Testis (tissue), 3 donors: ENCODE measurements around the gene MED26. TPM values are rescaled to one million over a fixed set of nuclear protein-coding genes. Genes with fewer than 3 reads are reported as not detected.

Source experiments
- DNase-seq: peaks from one replicate; pipeline ENCODE4 v3.0.0-alpha.2; 2019
- H3K27ac ChIP-seq, 2 donors: fragments of 200-600 bp; sonication (generic); one replicate each; pipeline ENCODE4 v1.5.1; 2019
- H3K27me3 ChIP-seq: fragments of 200-600 bp; sonication (generic); one replicate; pipeline ENCODE4 v1.5.1; 2019
- H3K36me3 ChIP-seq: fragments of 200-600 bp; sonication (generic); one replicate; pipeline ENCODE4 v1.5.1; 2017; ENCODE audit warnings: low read depth; ENCODE audit errors: missing control alignments
- H3K4me1 ChIP-seq: fragments of 200-600 bp; sonication (generic); one replicate; pipeline ENCODE4 v1.5.1; 2019
- H3K4me3 ChIP-seq, 2 donors: fragments of 200-600 bp; sonication (generic); one replicate each; pipeline ENCODE4 v1.5.1; 2017 to 2019
- H3K9me3 ChIP-seq: fragments of 200-600 bp; sonication (generic); one replicate; pipeline ENCODE4 v1.5.1; 2017
- CTCF ChIP-seq, 3 experiments: fragments of 450-650 bp in 2 of 3; fragments of 200-600 bp in 1 of 3; sonication (generic) in 1 of 3; IDR thresholded peaks; one replicate each; pipeline ENCODE4 v1.5.1; 2016 to 2019; ENCODE audit warnings: antibody characterized with exemption in 3 of 3, mild to moderate bottlenecking in 2 of 3, moderate library complexity in 1 of 3
- POLR2A ChIP-seq: fragments of 450-650 bp; IDR thresholded peaks from one replicate; pipeline ENCODE4 v1.6.1; 2017; ENCODE audit warnings: antibody characterized with exemption, mild to moderate bottlenecking, moderate library complexity
- WGBS, 2 donors: methylation state at CpG; one replicate each; pipeline ENCODE4 v1.1.5; 2018; 5-methylcytosine and 5-hydroxymethylcytosine counted together
- intact Hi-C: fragments of 100-400 bp; cut with DNase I; formaldehyde crosslinking; loops from one replicate; pipeline ENCODE4 v1.15.1; 2023; ENCODE audit warnings: low total_unique reads
- polyA plus RNA-seq: library from polyadenylated mRNA; stranded (reverse); fragments of 350-450 nt; fragmentation: Illumina TruSeq; extraction: RNeasy Lipid Tissue Mini Kit (QIAGEN cat#74804); gene quantifications from one replicate; pipeline ENCODE4 v1.2.3, GENCODE V29; 2014; ENCODE audit warnings: low read depth, low replicate concordance; ENCODE audit not compliant: insufficient read depth
- total RNA-seq, 2 donors: library from RNA; depleted of rRNA; stranded (reverse); fragments of >200 nt; gene quantifications; one replicate each; pipeline ENCODE4 v1.2.3, GENCODE V29; 2016

MED26 gene
- total and polyA plus RNA-seq, 3 donors from 2014 or later = 66.1 to 80.8 (median 66.5) TPM

GRCh38 chr19:16621165-16621800 lies 6.7 kb downstream of the MED26 start:
- Histone ChIP-seq H3K4me1 (peaks cover 27% of the 10 kb centered on the region), H3K4me3 (no peak overlapping the region), H3K27ac (no peak overlapping the region), H3K36me3 (no peaks in the 10 kb centered on the region), H3K9me3 (no peaks in the 10 kb centered on the region), H3K27me3 (no peaks in the 10 kb centered on the region)
- intact Hi-C loops = no loop called here
- DNase-seq = no peak
- TF ChIP-seq POLR2A (no peak), CTCF (IDR thresholded peaks at IDR 0.05) (no peak)
- 63 to 79% methylated on average over 4 to 7 of the region's 7 CpGs for WGBS, 2 donors

DNA sequence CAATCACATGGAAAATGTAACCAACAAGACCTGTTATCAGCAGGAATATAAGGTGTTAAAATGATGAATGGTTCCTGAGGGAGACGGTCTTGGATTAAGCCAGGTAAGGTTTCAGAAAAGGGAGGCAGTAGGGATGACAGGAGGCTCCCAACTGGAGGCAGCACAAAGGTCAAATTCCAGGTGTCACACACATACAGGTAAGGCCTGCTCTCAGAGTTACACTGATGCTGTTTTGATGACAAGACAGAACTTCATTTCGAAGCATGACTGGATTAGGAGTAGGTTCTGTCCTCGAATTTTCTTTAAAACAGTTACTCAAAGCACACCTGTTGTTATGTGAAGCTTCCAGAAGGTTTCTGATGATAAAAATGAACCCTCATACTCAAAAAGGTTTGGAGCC lies 7.4 kb downstream of the MED26 start:
- Histone ChIP-seq H3K4me3 (no peak overlapping the region), H3K4me1 (peaks cover 20% of the 10 kb centered on the region), H3K27me3 (no peaks in the 10 kb centered on the region), H3K9me3 (no peaks in the 10 kb centered on the region), H3K36me3 (no peaks in the 10 kb centered on the region), H3K27ac (no peak overlapping the region)
- intact Hi-C loops = no loop called here
- no peak for DNase-seq
- 65 to 75% methylated on average over 3 of the region's 3 CpGs for whole genome bisulfite sequencing, 2 donors
- TF ChIP-seq POLR2A (no peak), CTCF (IDR thresholded peaks at IDR 0.05) (no peak)

DNA sequence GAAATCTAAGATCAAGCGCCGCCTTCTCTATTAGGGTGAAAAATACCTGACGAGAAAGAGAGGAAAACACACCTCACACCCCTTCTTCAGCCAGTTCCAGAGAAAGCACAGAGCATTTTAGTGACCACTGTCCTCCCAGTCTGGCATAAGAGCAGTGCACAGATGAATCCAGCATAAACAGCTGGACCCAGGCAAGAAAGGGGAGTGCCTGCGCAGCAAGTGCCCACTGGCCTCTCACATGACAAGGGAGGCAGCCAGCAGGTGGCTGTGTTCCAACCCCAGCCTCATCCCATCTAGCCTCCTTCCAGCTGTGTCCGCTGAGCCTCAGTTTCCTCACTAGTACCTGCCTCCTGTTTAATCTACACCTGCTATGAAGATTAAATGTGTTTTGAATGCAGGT lies 8.0 kb downstream of the MED26 start:
- TF ChIP-seq CTCF (IDR thresholded peaks at IDR 0.05) = no peak
- TF ChIP-seq POLR2A = no peak
- Histone ChIP-seq H3K9me3 (no peaks in the 10 kb centered on the region), H3K27ac (no peak overlapping the region), H3K36me3 (no peaks in the 10 kb centered on the region), H3K27me3 (no peaks in the 10 kb centered on the region), H3K4me3 (no peak overlapping the region), H3K4me1 (peaks cover 19% of the 10 kb centered on the region)
- 78 to 83% methylated on average over 5 of the region's 5 CpGs for WGBS, 2 donors
- intact Hi-C loops = no loop called here
- DNase-seq = no peak

DNA sequence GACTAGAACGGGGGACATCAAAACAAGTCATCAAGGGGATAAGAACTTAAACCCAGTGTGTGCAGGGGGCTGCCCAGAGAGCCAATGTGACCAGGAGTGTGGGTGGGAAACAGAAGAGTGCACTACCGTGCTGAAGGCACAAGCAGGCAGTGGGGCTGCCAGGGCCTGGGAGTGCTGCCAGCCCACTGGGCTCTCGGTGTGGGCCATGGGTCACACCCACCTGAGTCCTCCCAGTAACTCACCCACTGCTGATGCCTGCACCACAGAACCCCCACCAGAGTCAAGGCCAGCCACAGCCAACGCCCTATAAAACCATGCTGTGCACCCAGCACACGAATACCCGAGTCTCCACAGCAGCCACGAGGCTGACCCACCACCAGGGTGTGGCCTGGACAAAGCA lies 8.5 kb downstream of the MED26 start:
- Histone ChIP-seq H3K27ac (no peak overlapping the region), H3K4me3 (no peak overlapping the region), H3K36me3 (no peaks in the 10 kb centered on the region), H3K27me3 (no peaks in the 10 kb centered on the region), H3K9me3 (no peaks in the 10 kb centered on the region), H3K4me1 (peaks cover 19% of the 10 kb centered on the region)
- 47 to 62% methylated on average over 7 of the region's 7 CpGs for WGBS, 2 donors
- intact Hi-C loops = no loop called here
- DNase-seq = no peak
- no peak for TF ChIP-seq CTCF (IDR thresholded peaks at IDR 0.05)
- TF ChIP-seq POLR2A = no peak

DNA sequence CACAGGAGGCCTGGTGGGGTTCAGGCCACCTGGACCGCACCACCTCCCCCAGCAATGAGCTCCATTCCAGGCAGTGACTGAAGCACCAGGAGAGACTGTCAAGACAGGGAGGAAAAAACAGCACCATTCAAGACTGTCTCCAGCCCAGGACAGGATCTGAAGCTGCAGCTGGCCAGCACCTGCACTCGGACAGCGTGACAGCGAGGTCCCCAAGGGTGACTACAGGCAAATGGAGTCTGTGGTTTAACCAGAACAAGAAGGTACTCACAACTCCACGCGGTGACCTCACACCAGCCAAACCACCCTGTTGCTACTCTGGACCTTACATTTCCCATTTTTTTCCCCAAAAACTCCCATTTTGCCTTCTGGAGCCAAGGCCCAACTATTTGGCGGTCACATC lies 9.8 kb downstream of the MED26 start:
- H3K27me3 ChIP-seq = no peaks in the 10 kb centered on the region
- no peaks in the 10 kb centered on the region for H3K36me3 ChIP-seq
- WGBS, 2 donors = 86 to 93% methylated on average over 7 of the region's 7 CpGs
- DNase-seq = no peak
- H3K27ac ChIP-seq = no peak overlapping the region
- H3K4me3 ChIP-seq = no peak overlapping the region
- H3K9me3 ChIP-seq = no peaks in the 10 kb centered on the region
- intact Hi-C loops = no loop called here
- H3K4me1 ChIP-seq = peaks cover 26% of the 10 kb centered on the region
- no peak for TF ChIP-seq CTCF (IDR thresholded peaks at IDR 0.05)
- no peak for TF ChIP-seq POLR2A
